GM12875 (cell line): ENCODE results near the gene ERBB2.
"Not testable (repeated sequence)": the region's sequence is repeated elsewhere in the genome, so short reads cannot be mapped to it uniquely, and the experiment has no call there.

Experiments
- H3K4me3 ChIP-seq: one replicate; pipeline ENCODE4 v1.5.1; 2011; ENCODE audit warnings: low read depth, low read length, control low read depth
- TF ChIP-seq, protein P1 (sequence below): IDR thresholded peaks from 2 replicates; pipeline ENCODE4 v1.5.1; 2011; ENCODE audit warnings: low read depth, mild to moderate bottlenecking, control low read depth, inconsistent platforms, low read length, moderate library complexity, borderline replicate concordance; ENCODE audit not compliant: insufficient read depth

The ERBB2 gene

GRCh38 chr17:39763051-39763820 is 63.4 kb downstream of the ERBB2 start:
- TF ChIP-seq, protein P1, sequence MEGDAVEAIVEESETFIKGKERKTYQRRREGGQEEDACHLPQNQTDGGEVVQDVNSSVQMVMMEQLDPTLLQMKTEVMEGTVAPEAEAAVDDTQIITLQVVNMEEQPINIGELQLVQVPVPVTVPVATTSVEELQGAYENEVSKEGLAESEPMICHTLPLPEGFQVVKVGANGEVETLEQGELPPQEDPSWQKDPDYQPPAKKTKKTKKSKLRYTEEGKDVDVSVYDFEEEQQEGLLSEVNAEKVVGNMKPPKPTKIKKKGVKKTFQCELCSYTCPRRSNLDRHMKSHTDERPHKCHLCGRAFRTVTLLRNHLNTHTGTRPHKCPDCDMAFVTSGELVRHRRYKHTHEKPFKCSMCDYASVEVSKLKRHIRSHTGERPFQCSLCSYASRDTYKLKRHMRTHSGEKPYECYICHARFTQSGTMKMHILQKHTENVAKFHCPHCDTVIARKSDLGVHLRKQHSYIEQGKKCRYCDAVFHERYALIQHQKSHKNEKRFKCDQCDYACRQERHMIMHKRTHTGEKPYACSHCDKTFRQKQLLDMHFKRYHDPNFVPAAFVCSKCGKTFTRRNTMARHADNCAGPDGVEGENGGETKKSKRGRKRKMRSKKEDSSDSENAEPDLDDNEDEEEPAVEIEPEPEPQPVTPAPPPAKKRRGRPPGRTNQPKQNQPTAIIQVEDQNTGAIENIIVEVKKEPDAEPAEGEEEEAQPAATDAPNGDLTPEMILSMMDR, result no peak
- H3K4me3 ChIP-seq, result no peak overlapping the region

GRCh38 chr17:39764171-39764570 is 64.3 kb downstream of the ERBB2 start:
- not testable (repeated sequence) for H3K4me3 ChIP-seq

DNA sequence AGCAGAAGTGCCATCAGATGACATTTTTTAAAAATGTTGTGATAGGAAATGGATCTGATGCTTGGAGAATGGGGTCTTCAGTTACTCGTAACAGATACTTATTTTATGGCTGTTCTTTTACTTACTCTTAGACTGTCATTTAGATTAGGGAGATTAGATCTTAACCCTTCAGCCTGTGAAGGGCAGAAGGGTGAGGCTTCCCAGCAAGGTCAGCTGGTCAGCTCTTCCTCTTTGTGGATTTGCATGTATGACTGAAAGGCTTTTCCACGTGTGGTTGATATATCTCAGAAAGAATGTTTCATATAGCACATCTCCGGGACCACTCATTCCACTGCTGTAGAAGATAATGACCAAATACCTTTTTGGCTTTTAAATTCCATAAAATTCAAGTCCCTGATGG is 65.3 kb downstream of the ERBB2 start:
- H3K4me3 ChIP-seq, result no peak overlapping the region
- TF ChIP-seq, protein P1, result no peak

DNA sequence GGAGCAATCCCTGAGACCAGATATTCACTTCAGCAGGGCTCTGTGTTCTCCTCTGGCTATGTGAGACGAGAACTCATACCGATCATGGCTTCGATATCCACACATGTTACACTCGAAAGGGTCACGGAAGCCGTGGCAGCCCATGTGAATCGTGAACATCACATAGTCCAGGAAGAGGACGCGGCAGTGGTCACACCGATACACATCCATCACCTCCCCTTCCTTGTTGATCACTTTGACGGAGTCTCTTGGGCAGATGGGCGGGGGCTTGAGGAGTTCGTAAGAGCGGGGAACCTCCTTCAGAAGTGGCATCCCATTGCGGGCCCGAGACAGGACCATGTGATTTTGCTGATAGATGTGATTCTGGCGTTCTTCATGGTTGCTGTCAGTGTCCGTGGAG is 65.9 kb downstream of the ERBB2 start:
- TF ChIP-seq, protein P1, result no peak
- H3K4me3 ChIP-seq, result no peak overlapping the region

DNA sequence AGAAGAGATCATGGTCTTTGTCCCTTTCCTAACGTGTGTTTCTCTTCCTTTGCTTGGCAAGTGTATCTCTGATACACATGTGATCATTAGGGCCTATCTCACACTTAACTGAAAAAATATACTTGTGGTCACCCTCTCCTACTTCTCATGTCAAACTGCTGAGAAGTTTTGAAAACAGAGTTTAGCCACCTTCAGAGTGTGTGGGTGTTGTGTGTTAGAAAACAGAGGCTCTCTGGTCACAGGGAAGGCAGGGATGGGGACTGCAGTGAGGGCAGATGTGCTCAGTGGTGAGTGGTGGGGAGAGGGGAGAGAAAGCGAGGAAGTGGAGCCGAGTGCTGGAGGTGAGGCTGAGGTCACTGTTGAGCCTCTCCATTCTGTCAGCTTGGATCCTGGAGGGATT is 67.3 kb downstream of the ERBB2 start:
- TF ChIP-seq, protein P1, result no peak

GRCh38 chr17:39769974-39770587 is 70.2 kb downstream of the ERBB2 start:
- TF ChIP-seq, protein P1, result no peak
- H3K4me3 ChIP-seq, result no peak overlapping the region

More for the DNA sequence above, 67.3 kb downstream of the ERBB2 start:
- no peak overlapping the region for H3K4me3 ChIP-seq

DNA sequence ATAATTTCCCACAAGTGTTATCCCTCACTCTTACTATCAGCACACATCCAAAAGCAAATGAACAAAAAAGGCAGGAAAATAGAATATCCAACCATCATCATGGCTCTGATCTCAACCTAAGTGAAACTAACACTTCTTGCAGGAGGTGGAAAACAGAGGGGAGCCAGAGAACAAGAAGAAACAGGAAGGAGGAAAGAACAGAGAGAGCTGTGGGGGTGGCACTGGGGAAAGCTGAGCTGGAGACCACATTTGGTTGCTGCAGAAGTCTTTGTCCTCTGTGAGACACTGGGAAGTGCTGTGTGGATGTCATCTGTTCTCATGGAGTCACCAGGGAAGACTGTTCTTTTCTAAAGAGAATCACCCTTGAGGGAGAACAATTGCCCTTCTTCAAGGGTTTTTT is 72.6 kb downstream of the ERBB2 start:
- TF ChIP-seq, protein P1, result no peak
- peak overlapping the region; percentile 21 for H3K4me3 ChIP-seq
